IMR-90 (cell line): Measurements from ENCODE around the gene RNPEPL1. TPM values are rescaled to one million over a fixed set of nuclear protein-coding genes. Genes with fewer than 3 reads are reported as not detected.

Experiments
- ATAC-seq: fragments of 200-7000 bp; cut with Tn5 transposase; 2 replicates; pipeline ENCODE4 v1.9.1; 2020; ENCODE audit warnings: low read depth, mild to moderate bottlenecking, moderate library complexity
- BruUV-seq: library from RNA; stranded (reverse); fragments of 400-500 nt; replicated peaks from 2 replicates; lab custom pipeline; 2021; lab: Mats Ljungman, UMichigan
- CTCF ChIA-PET: fragments of 300-600 bp; formaldehyde crosslinking; extraction: SDS; loops from one replicate; lab custom pipeline; 2021; ENCODE audit warnings: antibody characterized with exemption; lab: Yijun Ruan, JAX
- POLR2A ChIA-PET: fragments of 300-600 bp; sonication (Branson Sonifier 250); formaldehyde crosslinking; loops from one replicate; lab custom pipeline; 2022; ENCODE audit warnings: antibody characterized with exemption; ENCODE audit not compliant: unreplicated experiment; lab: Charles Lee
- DNase-seq: peaks from one replicate; pipeline ENCODE4 v3.0.0; 2013
- H2AFZ ChIP-seq: replicated peaks from 2 replicates; pipeline ENCODE3; 2013; ENCODE audit warnings: low read length, mild to moderate bottlenecking; ENCODE audit not compliant: poor library complexity
- H2AK5ac ChIP-seq: 2 replicates; pipeline ENCODE4 v1.6.1; 2013; ENCODE audit warnings: low read depth, low read length, inconsistent platforms
- H2AK9ac ChIP-seq: replicated peaks from 2 replicates; pipeline ENCODE3; 2013; ENCODE audit warnings: mild to moderate bottlenecking, low read depth, low read length, moderate library complexity; ENCODE audit not compliant: poor library complexity
- H2BK120ac ChIP-seq: 2 replicates; pipeline ENCODE4 v1.6.1; 2013; ENCODE audit warnings: low read depth, low read length, inconsistent platforms
- H2BK15ac ChIP-seq: 3 replicates; pipeline ENCODE4 v1.6.1; 2013; ENCODE audit warnings: low read depth, low read length, inconsistent platforms
- H2BK20ac ChIP-seq: 2 replicates; pipeline ENCODE4 v1.6.1; 2013; ENCODE audit warnings: low read depth, mild to moderate bottlenecking, inconsistent platforms, low read length, moderate library complexity
- H2BK5ac ChIP-seq: 2 replicates; pipeline ENCODE4 v1.6.1; 2013; ENCODE audit warnings: mild to moderate bottlenecking, low read depth, low read length, inconsistent platforms; ENCODE audit not compliant: poor library complexity, severe bottlenecking
- H3K14ac ChIP-seq: replicated peaks from 2 replicates; pipeline ENCODE4 v1.6.1; 2013; ENCODE audit warnings: low read depth, low read length, inconsistent platforms
- H3K18ac ChIP-seq: 2 replicates; pipeline ENCODE4 v1.6.1; 2013; ENCODE audit warnings: low read depth, low read length, control low read depth
- H3K23ac ChIP-seq: 2 replicates; pipeline ENCODE4 v1.6.1; 2013; ENCODE audit warnings: low read depth, low read length, inconsistent platforms
- H3K27ac ChIP-seq: 2 replicates; pipeline ENCODE4 v1.5.1; 2013; ENCODE audit warnings: mild to moderate bottlenecking, control low read depth, low read length; ENCODE audit not compliant: insufficient read depth
- H3K27me3 ChIP-seq: 2 replicates; pipeline ENCODE4 v1.6.1; 2013; ENCODE audit warnings: low read length; ENCODE audit not compliant: control insufficient read depth, insufficient read depth
- H3K36me3 ChIP-seq: 2 replicates; pipeline ENCODE4 v1.6.1; 2013; ENCODE audit warnings: low read length, mixed read lengths; ENCODE audit not compliant: control insufficient read depth, insufficient read depth
- H3K4ac ChIP-seq: 2 replicates; pipeline ENCODE4 v1.6.1; 2013; ENCODE audit warnings: low read depth, low read length, inconsistent platforms
- H3K4me1 ChIP-seq: 2 replicates; pipeline ENCODE4 v1.6.1; 2013; ENCODE audit warnings: low read length, mixed read lengths; ENCODE audit not compliant: control insufficient read depth, insufficient read depth
- H3K4me2 ChIP-seq: 2 replicates; pipeline ENCODE4 v1.6.1; 2013; ENCODE audit warnings: low read depth, mild to moderate bottlenecking, control low read depth, low read length, moderate library complexity
- H3K4me3 ChIP-seq: 2 replicates; pipeline ENCODE4 v1.5.1; 2013; ENCODE audit warnings: low read depth, mild to moderate bottlenecking, control low read depth, low read length, moderate library complexity; ENCODE audit not compliant: insufficient read depth
- H3K56ac ChIP-seq: 2 replicates; pipeline ENCODE4 v1.6.1; 2013; ENCODE audit warnings: low read length, inconsistent platforms; ENCODE audit not compliant: insufficient read depth; ENCODE audit errors: extremely low read depth
- H3K79me1 ChIP-seq, 2 experiments: 2 replicates each; pipeline ENCODE4 v1.6.1; 2013; ENCODE audit warnings: low read length in 2 of 2, inconsistent platforms in 1 of 2, low read depth in 1 of 2
- H3K9ac ChIP-seq: 2 replicates; pipeline ENCODE4 v1.6.1; 2013; ENCODE audit warnings: low read depth, low read length, control low read depth
- H3K9me1 ChIP-seq: 2 replicates; pipeline ENCODE4 v1.6.1; 2013; ENCODE audit warnings: low read length, inconsistent platforms; ENCODE audit not compliant: insufficient read depth
- H3K9me3 ChIP-seq: 2 replicates; pipeline ENCODE4 v1.6.1; 2013; ENCODE audit warnings: low read length; ENCODE audit not compliant: control insufficient read depth, insufficient read depth
- H4K20me1 ChIP-seq: 2 replicates; pipeline ENCODE4 v1.6.1; 2013; ENCODE audit warnings: low read length, inconsistent platforms; ENCODE audit not compliant: insufficient read depth
- H4K5ac ChIP-seq: 2 replicates; pipeline ENCODE4 v1.6.1; 2013; ENCODE audit warnings: mild to moderate bottlenecking, low read depth, low read length, control low read depth
- H4K8ac ChIP-seq, 2 experiments: 2 replicates each; pipeline ENCODE4 v1.6.1; 2013; ENCODE audit warnings: low read depth in 2 of 2, low read length in 2 of 2, control low read depth in 1 of 2, inconsistent platforms in 1 of 2
- H4K91ac ChIP-seq: 2 replicates; pipeline ENCODE4 v1.6.1; 2013; ENCODE audit warnings: low read depth, low read length, inconsistent platforms; ENCODE audit not compliant: insufficient read depth
- MAZ ChIP-seq: IDR thresholded peaks from 2 replicates; pipeline ENCODE4 v1.6.1; 2012; ENCODE audit warnings: low read depth, mild to moderate bottlenecking, low read length, improper control_type of control experiment, moderate library complexity, borderline replicate concordance
- NFE2L2 ChIP-seq: fragments of 150-350 bp; IDR thresholded peaks from 2 replicates; pipeline ENCODE4 v1.6.1; 2016; ENCODE audit warnings: low read depth, mild to moderate bottlenecking, low read length
- RFX5 ChIP-seq: IDR thresholded peaks from 2 replicates; pipeline ENCODE4 v1.8.0; 2012; ENCODE audit warnings: low read depth, mild to moderate bottlenecking, low read length, moderate library complexity
- WGBS, 2 experiments: methylation state at CpG; one replicate each; pipeline versions ENCODE4 v1.1.5 to v1.1.7; 2013; ENCODE audit warnings: missing lambda C conversion rate in 2 of 2; ENCODE audit not compliant: insufficient read length in 1 of 2; ENCODE audit errors: extremely low coverage in 2 of 2; 5-methylcytosine and 5-hydroxymethylcytosine counted together
- dilution Hi-C: fragments of 300-500 bp; cut with HindIII; formaldehyde crosslinking; loops from one replicate; pipeline ENCODE4 v1.14.3; 2018; ENCODE audit warnings: low sequenced_read_pairs; ENCODE audit not compliant: unreplicated experiment
- in situ Hi-C: fragments of 300-500 bp; cut with MboI; formaldehyde crosslinking; loops from 3 replicates; pipeline ENCODE4 v1.14.3; 2019; ENCODE audit warnings: low sequenced_read_pairs, inconsistent platforms, mixed read lengths
- intact Hi-C: fragments of 100-400 bp; cut with micrococcal nuclease; formaldehyde crosslinking; loops from 2 replicates; pipeline ENCODE4 v1.10.0; 2022
- polyA plus RNA-seq, 3 experiments: library from polyadenylated mRNA; depleted of rRNA; stranded (reverse); fragments of >200 nt; gene quantifications; 2 replicates each; pipeline ENCODE4 v1.2.3, GENCODE V29; 2012; ENCODE audit warnings: low replicate concordance in 1 of 3
- total RNA-seq: library from RNA; depleted of rRNA; stranded (reverse); fragments of >200 nt; gene quantifications from 2 replicates; pipeline ENCODE4 v1.2.3, GENCODE V29; 2012

RNPEPL1 gene
- total and polyA plus RNA-seq, 2 of the 4 experiments (the other 2 are of a cell fraction): 3.8 to 18.7 TPM

- no peak overlapping the region for H2AK9ac ChIP-seq
- no peak overlapping the region for H4K5ac ChIP-seq
- in situ Hi-C loops: no loop called here
- H3K4ac ChIP-seq: no peak overlapping the region
- TF ChIP-seq MAZ (no peak), RFX5 (no peak), NFE2L2 (no peak)
- H3K9ac ChIP-seq: no peak overlapping the region
- H3K4me1 ChIP-seq: no peaks in the 10 kb centered on the region
- H4K91ac ChIP-seq: no peak overlapping the region
- no peak overlapping the region for H2BK20ac ChIP-seq
- H3K18ac ChIP-seq: no peak overlapping the region
- H2BK5ac ChIP-seq: no peak overlapping the region
- 60% methylated on average over 1 of the region's 10 CpGs; no CpG with 5 or more reads in 1 of the 2 experiments for WGBS, 2 experiments
- no peaks in the 10 kb centered on the region for H3K9me3 ChIP-seq
- no peak overlapping the region for H2AK5ac ChIP-seq
- H3K27ac ChIP-seq: no peak overlapping the region
- H3K23ac ChIP-seq: no peak overlapping the region
- no peak overlapping the region for H3K56ac ChIP-seq
- peaks cover 0 to 16% of the 10 kb centered on the region in 2 experiments; a peak in 2 of 4 replicates for H3K79me1 ChIP-seq
- peaks cover 23% of the 10 kb centered on the region for H3K36me3 ChIP-seq
- dilution Hi-C loops: no loop called here
- no TSS peak for BruUV-seq
- DNase-seq (no peak), ATAC-seq (no peak)
- no peak overlapping the region for H3K4me3 ChIP-seq
- no peak overlapping the region for H3K14ac ChIP-seq
- no peaks in the 10 kb centered on the region for H3K9me1 ChIP-seq
- H3K27me3 ChIP-seq: no peaks in the 10 kb centered on the region
- H2AFZ ChIP-seq: no peak overlapping the region
- no peak overlapping the region for H2BK15ac ChIP-seq
- H4K20me1 ChIP-seq: no peaks in the 10 kb centered on the region; the same call in 1 of the 2 replicates
- intact Hi-C loops: no loop called here
- H3K4me2 ChIP-seq: no peak overlapping the region
- CTCF ChIA-PET: no interaction called here
- POLR2A ChIA-PET: no interaction called here
- no peak overlapping the region for H2BK120ac ChIP-seq
- H4K8ac ChIP-seq: no peak overlapping the region
These were observed 28.8 kb downstream of the RNPEPL1 start for GRCh38 chr2:240597054-240597418.
